ENCODE data around the gene PALLD.

DNA sequence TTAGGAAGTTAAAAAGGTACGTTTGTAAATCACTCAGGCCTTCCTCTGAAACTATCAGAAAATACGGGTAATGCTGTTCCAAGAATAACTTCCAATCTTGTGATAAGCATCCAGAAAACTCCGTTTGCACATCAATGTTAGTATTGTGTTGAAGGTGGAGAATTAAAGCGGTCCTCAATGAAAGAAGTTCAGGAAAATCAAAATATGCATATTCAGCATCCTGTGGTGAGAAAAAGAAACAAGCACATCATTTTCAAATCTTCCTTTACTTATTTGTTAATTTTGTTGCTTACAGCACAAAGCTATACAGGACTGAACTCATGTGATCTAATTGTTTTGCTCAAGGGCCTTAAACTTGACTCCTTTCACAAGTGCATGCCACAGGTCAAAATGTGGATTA lies 35.0 kb upstream of the PALLD start:
- TF ChIP-seq, protein P1, sequence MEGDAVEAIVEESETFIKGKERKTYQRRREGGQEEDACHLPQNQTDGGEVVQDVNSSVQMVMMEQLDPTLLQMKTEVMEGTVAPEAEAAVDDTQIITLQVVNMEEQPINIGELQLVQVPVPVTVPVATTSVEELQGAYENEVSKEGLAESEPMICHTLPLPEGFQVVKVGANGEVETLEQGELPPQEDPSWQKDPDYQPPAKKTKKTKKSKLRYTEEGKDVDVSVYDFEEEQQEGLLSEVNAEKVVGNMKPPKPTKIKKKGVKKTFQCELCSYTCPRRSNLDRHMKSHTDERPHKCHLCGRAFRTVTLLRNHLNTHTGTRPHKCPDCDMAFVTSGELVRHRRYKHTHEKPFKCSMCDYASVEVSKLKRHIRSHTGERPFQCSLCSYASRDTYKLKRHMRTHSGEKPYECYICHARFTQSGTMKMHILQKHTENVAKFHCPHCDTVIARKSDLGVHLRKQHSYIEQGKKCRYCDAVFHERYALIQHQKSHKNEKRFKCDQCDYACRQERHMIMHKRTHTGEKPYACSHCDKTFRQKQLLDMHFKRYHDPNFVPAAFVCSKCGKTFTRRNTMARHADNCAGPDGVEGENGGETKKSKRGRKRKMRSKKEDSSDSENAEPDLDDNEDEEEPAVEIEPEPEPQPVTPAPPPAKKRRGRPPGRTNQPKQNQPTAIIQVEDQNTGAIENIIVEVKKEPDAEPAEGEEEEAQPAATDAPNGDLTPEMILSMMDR (IDR thresholded peaks at IDR 0.05) = no peak
- TF ChIP-seq POLR2AphosphoS5 (IDR thresholded peaks at IDR 0.05; ENCODE audit: low read depth, low read length) = no peak
- TF ChIP-seq, protein P2, sequence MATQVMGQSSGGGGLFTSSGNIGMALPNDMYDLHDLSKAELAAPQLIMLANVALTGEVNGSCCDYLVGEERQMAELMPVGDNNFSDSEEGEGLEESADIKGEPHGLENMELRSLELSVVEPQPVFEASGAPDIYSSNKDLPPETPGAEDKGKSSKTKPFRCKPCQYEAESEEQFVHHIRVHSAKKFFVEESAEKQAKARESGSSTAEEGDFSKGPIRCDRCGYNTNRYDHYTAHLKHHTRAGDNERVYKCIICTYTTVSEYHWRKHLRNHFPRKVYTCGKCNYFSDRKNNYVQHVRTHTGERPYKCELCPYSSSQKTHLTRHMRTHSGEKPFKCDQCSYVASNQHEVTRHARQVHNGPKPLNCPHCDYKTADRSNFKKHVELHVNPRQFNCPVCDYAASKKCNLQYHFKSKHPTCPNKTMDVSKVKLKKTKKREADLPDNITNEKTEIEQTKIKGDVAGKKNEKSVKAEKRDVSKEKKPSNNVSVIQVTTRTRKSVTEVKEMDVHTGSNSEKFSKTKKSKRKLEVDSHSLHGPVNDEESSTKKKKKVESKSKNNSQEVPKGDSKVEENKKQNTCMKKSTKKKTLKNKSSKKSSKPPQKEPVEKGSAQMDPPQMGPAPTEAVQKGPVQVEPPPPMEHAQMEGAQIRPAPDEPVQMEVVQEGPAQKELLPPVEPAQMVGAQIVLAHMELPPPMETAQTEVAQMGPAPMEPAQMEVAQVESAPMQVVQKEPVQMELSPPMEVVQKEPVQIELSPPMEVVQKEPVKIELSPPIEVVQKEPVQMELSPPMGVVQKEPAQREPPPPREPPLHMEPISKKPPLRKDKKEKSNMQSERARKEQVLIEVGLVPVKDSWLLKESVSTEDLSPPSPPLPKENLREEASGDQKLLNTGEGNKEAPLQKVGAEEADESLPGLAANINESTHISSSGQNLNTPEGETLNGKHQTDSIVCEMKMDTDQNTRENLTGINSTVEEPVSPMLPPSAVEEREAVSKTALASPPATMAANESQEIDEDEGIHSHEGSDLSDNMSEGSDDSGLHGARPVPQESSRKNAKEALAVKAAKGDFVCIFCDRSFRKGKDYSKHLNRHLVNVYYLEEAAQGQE (IDR thresholded peaks at IDR 0.05; ENCODE audit: insufficient read depth in 1 of 2, low read depth in 2 of 2, low read length in 1 of 2) = no peak

Measured in Panc1 (cell line).